ENCODE data around the gene C3orf20. TPM values are rescaled to one million over a fixed set of nuclear protein-coding genes. Genes with fewer than 3 reads are reported as not detected.
A peak's percentile ranks its signal among the peaks of the same experiment; 100 is the strongest.
"Not testable (repeated sequence)": the region's sequence is repeated elsewhere in the genome, so short reads cannot be mapped to it uniquely, and the experiment has no call there.

C3orf20 gene
- total RNA-seq, 1 experiment from 2014 or later: not detected

DNA sequence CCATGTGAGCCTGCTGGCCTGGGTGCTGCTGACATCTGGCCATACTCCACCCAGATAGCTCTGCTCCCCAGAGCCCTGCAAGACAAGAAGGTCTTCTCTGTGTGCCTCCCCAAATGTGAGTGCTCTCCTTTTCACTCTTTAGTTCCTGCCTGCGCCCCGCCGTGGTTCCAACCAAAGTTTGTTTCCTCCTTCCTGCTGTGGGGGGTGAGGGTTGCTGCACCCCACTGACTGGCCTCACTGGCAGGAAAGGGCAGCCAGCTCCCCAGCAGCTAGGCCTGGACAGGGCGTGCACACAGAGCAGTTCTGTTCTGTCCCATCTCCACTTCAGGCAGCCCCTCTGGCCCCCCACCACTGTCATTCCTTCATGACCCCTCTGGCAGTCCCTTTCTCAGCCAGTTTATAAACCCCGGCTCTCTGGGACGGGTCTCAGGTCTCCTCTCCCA lies 28.8 kb upstream of the C3orf20 start:
- no peak for DNase-seq
- Histone ChIP-seq H2AFZ (ENCODE audit: low read length) (no peak overlapping the region), H3K4me1 (ENCODE audit: low read length) (peaks cover 6% of the 10 kb centered on the region), H3K9ac (ENCODE audit: low read length) (no peak overlapping the region), H3K4me3 (ENCODE audit: low read length) (no peak overlapping the region), H3K79me2 (ENCODE audit: low read length) (no peaks in the 10 kb centered on the region; the same call in 1 of the 2 replicates), H3K27ac (ENCODE audit: low read length) (no peak overlapping the region), H3K9me3 (ENCODE audit: low read length) (no peaks in the 10 kb centered on the region), H4K20me1 (ENCODE audit: insufficient read depth, low read depth, low read length) (no peaks in the 10 kb centered on the region), H3K36me3 (ENCODE audit: insufficient read depth, low read length) (no peaks in the 10 kb centered on the region), H3K4me2 (ENCODE audit: low read depth, low read length, poor library complexity, severe bottlenecking) (no peak overlapping the region), H3K9me2 (replicated peaks; ENCODE audit: insufficient read depth, low read length) (no peaks in the 10 kb centered on the region), H3K27me3 (ENCODE audit: low read length) (no peaks in the 10 kb centered on the region)

DNA sequence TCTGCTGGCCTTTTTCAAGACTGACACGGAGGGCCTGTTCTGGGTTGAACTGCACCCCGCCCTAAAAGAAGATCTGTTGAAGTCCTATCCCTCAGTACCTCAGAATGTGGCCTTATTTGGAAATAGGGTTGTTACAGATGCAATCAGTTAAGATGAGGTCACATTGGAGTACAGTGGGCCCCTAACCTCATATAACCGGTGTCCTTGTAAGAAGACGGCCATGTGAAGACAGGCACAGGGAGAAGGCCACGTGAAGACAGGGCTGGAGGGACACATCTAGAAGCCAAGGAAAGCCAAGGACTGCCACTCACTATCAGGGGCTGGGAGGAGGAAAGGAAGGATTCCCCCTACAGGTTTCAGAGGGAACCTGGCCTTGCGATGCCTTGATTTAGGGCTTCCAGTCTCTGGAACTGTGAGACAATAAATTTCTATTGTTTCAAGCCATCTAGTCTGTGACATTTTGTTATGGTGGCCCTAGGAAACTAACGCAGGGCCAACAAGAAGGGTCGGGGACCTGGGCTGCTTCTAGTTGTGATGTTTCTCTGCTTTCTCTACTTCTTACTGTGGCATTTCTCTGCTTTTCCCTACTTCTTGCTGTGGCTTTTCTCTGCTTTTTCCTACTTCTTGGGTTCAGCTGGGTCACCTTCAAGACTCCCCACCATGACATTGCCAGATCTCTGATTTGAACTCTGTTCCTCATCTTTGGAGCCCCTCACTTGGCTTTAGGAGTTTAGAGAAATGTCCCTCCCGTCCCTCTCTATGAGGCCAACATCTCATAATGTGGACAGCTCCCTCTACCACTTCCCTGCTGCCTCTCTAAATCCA lies 28.1 kb upstream of the C3orf20 start:
- peaks cover 3% of the 10 kb centered on the region for H3K79me2 ChIP-seq (ENCODE audit: low read length)
- H3K27ac ChIP-seq (ENCODE audit: low read length): no peak overlapping the region
- no peaks in the 10 kb centered on the region for H3K27me3 ChIP-seq (ENCODE audit: low read length)
- no peak overlapping the region for H3K9ac ChIP-seq (ENCODE audit: low read length)
- peaks cover 6% of the 10 kb centered on the region for H3K4me1 ChIP-seq (ENCODE audit: low read length)
- H2AFZ ChIP-seq (ENCODE audit: low read length): no peak overlapping the region
- H3K4me2 ChIP-seq (ENCODE audit: low read depth, low read length, poor library complexity, severe bottlenecking): no peak overlapping the region
- no peak overlapping the region for H3K4me3 ChIP-seq (ENCODE audit: low read length)
- H3K36me3 ChIP-seq (ENCODE audit: insufficient read depth, low read length): no peaks in the 10 kb centered on the region
- no peaks in the 10 kb centered on the region for H4K20me1 ChIP-seq (ENCODE audit: insufficient read depth, low read depth, low read length)
- no peak for DNase-seq
- H3K9me3 ChIP-seq (ENCODE audit: low read length): no peaks in the 10 kb centered on the region
- H3K9me2 ChIP-seq (replicated peaks; ENCODE audit: insufficient read depth, low read length): no peaks in the 10 kb centered on the region

DNA sequence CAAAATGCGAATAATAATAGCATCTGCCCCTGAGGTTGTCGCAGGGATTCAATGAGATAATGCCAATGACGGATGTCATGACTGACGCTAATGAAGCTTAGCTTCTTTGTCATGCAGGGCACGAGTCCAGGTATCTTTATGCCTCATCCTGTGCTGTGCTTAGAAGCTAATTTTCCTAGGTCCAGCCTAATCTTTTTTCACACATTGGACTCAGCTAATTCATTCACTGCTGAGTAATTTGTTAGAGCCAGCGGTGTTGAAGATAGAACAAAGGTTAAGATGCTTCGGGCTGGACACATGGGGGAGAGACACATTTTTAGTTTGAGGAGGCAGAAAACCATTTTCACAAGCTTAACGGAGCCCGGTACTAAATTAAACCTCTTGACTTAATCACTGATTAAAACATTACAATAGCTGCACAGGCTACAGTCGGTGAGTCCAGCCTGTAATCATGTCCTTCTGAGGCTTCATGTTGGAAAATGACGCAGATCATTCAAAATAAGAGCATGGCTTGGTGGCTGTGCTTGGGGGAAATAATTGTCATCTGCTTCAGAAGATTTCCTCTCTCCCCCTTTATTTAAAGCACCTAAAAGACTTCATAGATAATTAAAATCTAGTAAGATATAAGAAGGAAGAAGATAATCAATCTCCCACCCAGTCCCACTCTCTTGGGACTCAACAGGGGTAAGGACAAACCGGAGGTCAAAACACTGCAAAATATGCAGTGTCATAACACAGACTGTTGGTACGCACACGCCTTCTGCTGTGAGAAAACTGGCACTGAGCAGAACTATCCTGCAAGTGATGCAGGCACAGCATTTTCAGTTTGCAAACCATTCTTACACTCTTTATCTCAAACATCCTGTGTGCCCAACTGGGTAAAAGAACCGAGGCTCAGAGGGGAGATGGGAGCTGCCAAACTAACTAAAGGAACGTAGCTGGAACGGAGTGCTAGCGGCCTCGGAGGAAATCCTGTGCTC lies 26.7 kb upstream of the C3orf20 start:
- H3K27me3 ChIP-seq (ENCODE audit: low read length): no peaks in the 10 kb centered on the region
- DNase-seq: no peak
- H3K79me2 ChIP-seq (ENCODE audit: low read length): peaks cover 17% of the 10 kb centered on the region
- no peak overlapping the region for H3K4me2 ChIP-seq (ENCODE audit: low read depth, low read length, poor library complexity, severe bottlenecking)
- no peaks in the 10 kb centered on the region for H4K20me1 ChIP-seq (ENCODE audit: insufficient read depth, low read depth, low read length)
- H3K9ac ChIP-seq (ENCODE audit: low read length): no peak overlapping the region
- H3K9me2 ChIP-seq (replicated peaks; ENCODE audit: insufficient read depth, low read length): no peaks in the 10 kb centered on the region
- H3K27ac ChIP-seq (ENCODE audit: low read length): no peak overlapping the region
- H2AFZ ChIP-seq (ENCODE audit: low read length): no peak overlapping the region
- no peaks in the 10 kb centered on the region for H3K9me3 ChIP-seq (ENCODE audit: low read length)
- no peaks in the 10 kb centered on the region for H3K36me3 ChIP-seq (ENCODE audit: insufficient read depth, low read length)
- no peak overlapping the region for H3K4me3 ChIP-seq (ENCODE audit: low read length)
- peaks cover 17% of the 10 kb centered on the region for H3K4me1 ChIP-seq (ENCODE audit: low read length)

DNA sequence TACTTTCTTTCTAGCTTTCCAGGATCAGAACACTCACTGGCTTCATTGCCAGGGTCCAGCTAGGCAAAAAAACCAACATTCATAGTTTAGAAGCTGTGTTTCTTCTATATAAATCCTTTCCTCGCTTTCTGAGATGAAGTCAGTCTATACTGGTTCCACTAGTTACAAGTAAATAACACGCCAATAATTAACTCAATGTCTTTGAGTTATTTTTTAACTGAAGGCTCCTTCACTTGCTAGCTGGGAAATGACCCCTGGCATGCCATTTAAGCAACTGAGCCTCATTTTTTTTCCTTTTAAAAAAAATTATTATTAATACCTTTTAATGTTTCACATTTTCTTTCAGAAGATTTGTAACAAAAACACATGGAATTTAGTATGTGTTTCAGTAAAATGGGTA lies 25.5 kb upstream of the C3orf20 start:
- no peak overlapping the region for H3K27ac ChIP-seq (ENCODE audit: low read length)
- no peak overlapping the region for H3K4me3 ChIP-seq (ENCODE audit: low read length)
- no peak for DNase-seq
- H3K27me3 ChIP-seq (ENCODE audit: low read length): no peaks in the 10 kb centered on the region
- H3K4me1 ChIP-seq (ENCODE audit: low read length): peaks cover 25% of the 10 kb centered on the region
- peaks cover 29% of the 10 kb centered on the region for H3K79me2 ChIP-seq (ENCODE audit: low read length)
- H3K36me3 ChIP-seq (ENCODE audit: insufficient read depth, low read length): peaks cover 7% of the 10 kb centered on the region; the same call in 1 of the 2 replicates
- no peak overlapping the region for H2AFZ ChIP-seq (ENCODE audit: low read length)
- no peaks in the 10 kb centered on the region for H4K20me1 ChIP-seq (ENCODE audit: insufficient read depth, low read depth, low read length)
- H3K4me2 ChIP-seq (ENCODE audit: low read depth, low read length, poor library complexity, severe bottlenecking): no peak overlapping the region
- no peaks in the 10 kb centered on the region for H3K9me2 ChIP-seq (replicated peaks; ENCODE audit: insufficient read depth, low read length)
- H3K9ac ChIP-seq (ENCODE audit: low read length): no peak overlapping the region
- H3K9me3 ChIP-seq (ENCODE audit: low read length): no peaks in the 10 kb centered on the region

DNA sequence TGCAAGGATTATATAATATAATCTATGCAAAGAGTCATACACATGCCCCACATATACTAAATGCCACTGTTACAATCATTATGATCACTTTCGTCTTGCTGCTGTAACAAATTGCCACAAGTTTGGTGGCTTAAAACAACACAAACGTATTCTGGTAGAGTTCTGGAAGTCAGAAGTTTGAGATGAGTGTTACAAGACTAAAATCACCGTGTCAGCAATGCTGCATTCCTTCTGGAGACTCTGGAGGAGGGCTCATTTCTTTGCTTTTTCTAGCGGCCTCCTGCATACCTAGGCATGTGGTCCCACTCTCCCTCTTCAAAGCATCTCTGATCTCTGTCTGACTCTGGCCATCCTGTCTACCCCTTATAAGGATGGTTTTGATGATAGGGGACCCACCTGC lies 24.7 kb upstream of the C3orf20 start:
- H3K4me2 ChIP-seq (ENCODE audit: low read depth, low read length, poor library complexity, severe bottlenecking): peak overlapping the region; percentile 88
- no peaks in the 10 kb centered on the region for H3K27me3 ChIP-seq (ENCODE audit: low read length)
- peak overlapping the region; percentile 98 for H3K4me3 ChIP-seq (ENCODE audit: low read length)
- H3K9me2 ChIP-seq (replicated peaks; ENCODE audit: insufficient read depth, low read length): no peaks in the 10 kb centered on the region
- DNase-seq: no peak
- no peak overlapping the region for H3K27ac ChIP-seq (ENCODE audit: low read length)
- H3K36me3 ChIP-seq (ENCODE audit: insufficient read depth, low read length): peaks cover 12% of the 10 kb centered on the region; the same call in 1 of the 2 replicates
- peaks cover 33% of the 10 kb centered on the region for H3K79me2 ChIP-seq (ENCODE audit: low read length)
- no peak overlapping the region for H2AFZ ChIP-seq (ENCODE audit: low read length)
- no peaks in the 10 kb centered on the region for H3K9me3 ChIP-seq (ENCODE audit: low read length)
- H4K20me1 ChIP-seq (ENCODE audit: insufficient read depth, low read depth, low read length): no peaks in the 10 kb centered on the region
- no peak overlapping the region for H3K9ac ChIP-seq (ENCODE audit: low read length)
- peaks cover 25% of the 10 kb centered on the region for H3K4me1 ChIP-seq (ENCODE audit: low read length)

DNA sequence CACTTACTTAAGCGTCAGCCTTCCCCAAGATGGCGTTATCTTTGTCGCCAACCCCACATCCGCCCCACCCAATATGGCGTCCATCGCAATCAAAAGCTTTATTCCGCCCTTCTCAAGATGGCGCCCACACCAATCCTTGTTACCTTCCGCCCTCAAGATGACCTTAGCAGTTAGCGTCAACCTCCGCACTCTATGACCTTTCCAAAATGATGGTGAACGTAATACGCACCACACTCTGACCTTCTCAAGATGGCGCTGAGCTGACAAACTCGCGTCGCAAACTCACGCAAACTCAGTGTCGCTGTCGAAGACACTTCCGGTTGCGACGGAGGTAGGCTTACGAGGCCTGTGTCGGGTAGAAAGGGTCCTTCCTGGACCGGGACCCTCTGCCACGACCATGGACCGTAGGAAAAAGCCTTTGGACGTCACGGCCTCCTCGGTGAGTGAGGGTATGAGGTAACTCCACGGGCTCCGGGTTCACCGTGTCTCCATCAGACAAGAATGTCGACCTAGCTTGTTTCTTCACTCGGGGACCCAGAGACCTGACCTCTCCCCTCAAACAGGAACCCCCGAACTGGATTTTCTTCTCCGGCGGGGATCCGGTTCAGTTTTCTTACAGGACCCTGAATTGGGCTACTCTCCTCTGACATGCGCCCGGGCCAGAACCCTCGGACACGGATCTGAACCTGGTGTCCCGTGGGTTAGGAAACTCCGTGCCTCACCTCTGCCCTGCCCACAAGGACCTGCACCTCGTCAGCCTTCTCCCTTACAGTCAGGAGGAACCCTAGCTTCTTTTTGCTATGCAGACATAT lies 23.3 kb upstream of the C3orf20 start, which contains the start of gene CCDC174:
TSS of gene CCDC174 (plus strand) at position 323 of the 812 bp plus-strand sequence. CDS start at position 398, 75 bp downstream.
- Histone ChIP-seq H3K27me3 (ENCODE audit: low read length) (no peaks in the 10 kb centered on the region), H3K4me1 (ENCODE audit: low read length) (peaks cover 25% of the 10 kb centered on the region), H3K4me3 (ENCODE audit: low read length) (peak within 1 kb of the TSS; percentile 98), H2AFZ (ENCODE audit: low read length) (peak within 1 kb of the TSS; percentile 64; the same call in 1 of the 2 replicates), H3K9me2 (replicated peaks; ENCODE audit: insufficient read depth, low read length) (no peaks in the 10 kb centered on the region), H3K36me3 (ENCODE audit: insufficient read depth, low read length) (peaks cover 27% of the 10 kb centered on the region; the same call in 1 of the 2 replicates), H4K20me1 (ENCODE audit: insufficient read depth, low read depth, low read length) (no peaks in the 10 kb centered on the region), H3K9ac (ENCODE audit: low read length) (peak within 1 kb of the TSS; percentile 91), H3K79me2 (ENCODE audit: low read length) (peaks cover 42% of the 10 kb centered on the region), H3K9me3 (ENCODE audit: low read length) (no peaks in the 10 kb centered on the region), H3K4me2 (ENCODE audit: low read depth, low read length, poor library complexity, severe bottlenecking) (peak within 1 kb of the TSS; percentile 88), H3K27ac (ENCODE audit: low read length) (no peak within 1 kb of the TSS)
- DNase-seq: peak; percentile 99

DNA sequence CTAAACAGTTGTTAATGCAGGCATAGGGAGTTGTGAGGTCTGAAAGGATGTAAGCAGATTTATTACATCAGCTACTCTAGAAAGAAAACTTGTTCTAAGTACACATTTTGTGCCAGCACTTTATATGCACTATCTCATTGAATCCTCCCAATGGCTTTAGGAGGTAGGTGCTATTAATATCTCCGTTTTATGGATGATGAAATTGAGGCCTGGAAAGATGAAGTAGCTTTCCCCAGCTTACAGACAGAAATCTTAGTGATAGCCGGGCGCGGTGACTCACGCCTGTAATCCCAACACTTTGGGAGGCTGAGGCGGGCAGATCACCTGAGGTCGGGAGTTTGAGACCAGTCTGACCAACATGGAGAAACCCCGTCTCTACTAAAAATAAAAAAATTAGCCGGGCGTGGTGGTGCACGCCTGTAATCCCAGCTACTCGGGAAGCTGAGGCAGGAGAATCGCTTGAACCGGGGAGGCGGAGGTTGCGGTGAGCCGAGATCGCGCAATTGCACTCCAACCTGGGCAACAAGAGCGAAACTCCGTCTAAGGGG lies 22.5 kb upstream of the C3orf20 start:
- H3K4me1 ChIP-seq (ENCODE audit: low read length): peaks cover 25% of the 10 kb centered on the region
- H3K27me3 ChIP-seq (ENCODE audit: low read length); H3K9me3 ChIP-seq (ENCODE audit: low read length); H3K9me2 ChIP-seq (replicated peaks; ENCODE audit: insufficient read depth, low read length); DNase-seq; H4K20me1 ChIP-seq (ENCODE audit: insufficient read depth, low read depth, low read length); H3K27ac ChIP-seq (ENCODE audit: low read length): not testable (repeated sequence)
- H2AFZ ChIP-seq (ENCODE audit: low read length): 0 out of 2 replicates have a peak overlapping the region, but pooled peaks have one; percentile 64
- peak overlapping the region; percentile 91 for H3K9ac ChIP-seq (ENCODE audit: low read length)
- H3K36me3 ChIP-seq (ENCODE audit: insufficient read depth, low read length): peaks cover 32% of the 10 kb centered on the region; the same call in 1 of the 2 replicates
- peak overlapping the region; percentile 88 for H3K4me2 ChIP-seq (ENCODE audit: low read depth, low read length, poor library complexity, severe bottlenecking)
- peaks cover 47% of the 10 kb centered on the region for H3K79me2 ChIP-seq (ENCODE audit: low read length)
- peak overlapping the region; percentile 98 for H3K4me3 ChIP-seq (ENCODE audit: low read length)

Measured in Karpas-422 (cell line).